GM04503 (cell line): ENCODE measurements around the gene TSPAN4.

Experiments
- DNase-seq: peaks from one replicate; pipeline ENCODE4 v3.0.0-alpha.2; 2012; ENCODE audit warnings: low read depth

Gene TSPAN4

GRCh38 chr11:889257-889656 is 46.6 kb downstream of the TSPAN4 start:
- DNase-seq = no peak

DNA sequence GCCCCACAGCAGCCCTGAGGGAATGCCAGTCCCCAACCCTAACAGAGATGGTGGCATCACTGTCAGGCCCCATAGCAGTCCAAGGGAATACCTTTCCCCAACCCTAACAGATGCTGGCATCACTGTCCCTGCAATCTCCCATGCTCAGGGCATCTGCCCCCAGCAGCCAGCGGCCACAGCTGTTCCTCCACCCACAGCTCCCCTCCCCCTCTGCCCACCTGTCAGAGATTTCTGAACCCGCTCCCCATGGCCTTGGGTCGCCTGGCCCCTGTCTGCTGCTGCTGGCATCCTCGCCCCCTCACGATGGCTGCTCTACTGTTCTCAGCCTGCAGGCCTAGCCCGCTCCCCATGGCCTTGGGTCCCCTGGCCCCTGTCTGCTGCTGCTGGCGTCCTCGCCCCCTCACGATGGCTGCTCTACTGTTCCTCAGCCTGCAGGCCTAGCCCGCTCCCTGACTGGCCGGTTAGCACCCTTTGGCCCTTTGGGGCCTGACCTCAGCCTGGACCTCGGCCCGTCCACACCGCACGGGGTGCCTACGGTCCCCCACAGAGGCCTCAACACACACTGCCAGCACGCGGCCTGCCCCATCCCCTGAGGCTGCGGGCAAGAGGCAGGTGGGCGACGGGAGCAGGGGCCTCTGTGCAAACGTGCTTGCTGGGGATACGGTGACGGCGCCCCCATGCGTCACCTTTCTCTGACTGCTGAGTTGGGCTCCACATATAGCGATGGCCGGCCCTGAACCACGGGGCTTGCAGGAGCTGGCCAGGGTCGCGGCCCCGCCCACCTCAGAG is 47.2 kb downstream of the TSPAN4 start:
- no peak for DNase-seq

DNA sequence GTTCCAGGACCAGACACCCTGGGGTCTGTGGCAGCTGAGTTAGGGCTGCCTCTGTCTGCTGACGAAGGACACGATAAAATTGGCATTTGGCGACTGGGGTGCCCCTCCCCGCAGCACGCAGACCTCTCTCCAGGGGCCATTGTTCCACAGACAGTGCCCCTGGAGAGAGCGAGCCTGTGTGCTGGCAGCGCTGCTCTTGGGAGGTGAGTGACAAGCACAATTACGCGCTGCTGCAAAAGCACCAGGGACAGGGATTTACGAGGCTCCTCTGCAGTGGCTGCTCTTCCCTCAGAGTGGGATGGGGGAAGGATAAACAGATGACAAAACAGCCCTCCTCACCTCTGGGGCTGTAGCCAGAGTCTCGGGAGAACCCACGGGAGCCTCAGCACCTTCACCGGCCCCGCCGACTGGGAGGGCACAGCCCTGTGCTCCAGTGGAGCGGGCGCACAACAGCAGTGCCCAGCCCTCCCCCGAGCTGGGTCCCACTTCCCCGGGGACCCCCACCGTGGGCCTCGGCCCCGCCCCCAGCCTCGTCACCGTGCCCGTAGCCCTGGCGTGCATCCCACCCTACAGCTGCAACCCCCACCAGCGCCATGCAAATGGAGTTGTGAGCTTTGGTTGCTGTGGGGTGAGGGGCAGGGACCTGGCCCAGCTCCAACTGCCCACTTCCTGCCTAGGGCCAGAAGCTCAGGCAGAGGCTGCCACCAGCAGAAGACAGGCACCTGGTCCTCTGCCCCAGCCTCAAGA is 48.3 kb downstream of the TSPAN4 start:
- DNase-seq = no peak

DNA sequence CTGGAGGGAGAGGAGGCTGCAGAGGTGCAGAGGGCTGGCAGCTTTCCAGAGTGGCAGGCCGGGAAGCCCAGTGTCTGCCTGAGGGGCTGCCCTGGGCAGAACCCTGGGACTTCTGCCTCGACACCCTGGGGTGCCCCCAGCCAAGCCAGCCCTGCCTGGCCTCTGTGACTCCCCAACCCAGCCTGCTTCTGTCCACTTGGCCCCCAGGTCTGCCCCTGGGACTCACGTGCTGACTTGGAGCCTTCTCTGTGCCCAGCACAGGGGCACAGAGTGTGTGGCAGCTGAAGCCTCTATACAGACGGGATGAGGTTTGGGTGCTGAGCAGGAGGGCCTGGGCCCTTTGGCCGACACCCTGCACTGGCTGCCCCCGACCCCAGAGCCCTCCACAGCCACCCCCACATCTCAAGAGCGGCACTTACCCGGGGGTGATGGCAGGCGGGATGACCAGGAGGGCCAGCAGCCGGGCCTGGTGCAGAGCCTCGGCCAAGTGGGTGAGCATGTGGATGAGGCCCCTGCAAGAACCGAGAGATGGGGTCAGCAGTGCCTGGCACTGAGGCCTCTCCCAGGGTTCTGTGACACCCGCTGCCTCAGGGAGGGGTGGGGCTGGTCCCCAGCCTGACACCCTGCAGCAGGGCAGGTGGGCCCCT is 50.5 kb downstream of the TSPAN4 start:
- no peak for DNase-seq

- DNase-seq = no peak
Observed at GRCh38 chr11:894575-895201, 52.0 kb downstream of the TSPAN4 start.

- DNase-seq = no peak
Observed at GRCh38 chr11:895331-896110, 52.9 kb downstream of the TSPAN4 start.

DNA sequence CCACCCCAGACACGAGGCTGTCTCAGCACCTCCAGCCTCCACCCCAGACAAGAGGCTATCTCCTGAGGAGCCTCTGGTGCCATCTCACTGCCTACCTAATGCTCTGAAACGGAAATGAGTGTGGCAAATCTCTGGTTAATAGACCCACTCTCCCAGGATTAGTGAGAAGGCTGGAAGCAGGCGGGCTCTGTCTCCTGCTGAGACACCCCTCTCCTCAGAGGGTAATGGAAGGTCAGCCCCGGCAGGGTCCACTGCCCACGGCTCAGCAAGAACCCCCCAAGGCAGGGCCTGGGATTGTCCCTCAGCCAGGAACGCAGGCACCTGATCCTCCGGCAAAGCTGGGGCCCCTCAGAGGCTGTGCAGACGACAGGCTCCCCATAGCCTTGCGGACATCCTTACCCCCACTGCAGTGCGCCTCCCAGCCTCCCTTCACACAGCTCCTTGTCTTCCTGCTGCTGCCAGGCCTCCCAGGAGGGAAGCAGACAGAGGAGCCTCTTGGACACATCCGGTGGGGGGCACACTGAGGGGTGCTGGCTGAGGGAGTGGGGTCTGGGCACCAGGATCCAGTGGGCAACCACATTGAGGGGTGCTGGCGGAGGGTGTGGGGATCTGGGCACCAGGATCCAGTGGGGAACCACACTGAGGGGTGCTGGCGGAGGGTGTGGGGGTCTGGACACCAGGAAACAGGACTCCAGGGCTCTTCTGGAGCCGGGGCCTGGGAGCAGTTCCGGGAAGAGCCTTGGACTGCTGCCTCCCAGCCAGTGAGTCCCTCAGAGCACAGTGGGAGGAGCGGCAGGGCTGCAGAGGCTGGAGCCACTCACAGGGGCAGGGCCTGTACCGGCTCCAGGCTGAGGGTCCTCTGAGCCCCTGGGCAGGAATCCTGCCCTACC is 54.8 kb downstream of the TSPAN4 start:
- DNase-seq = no peak

GRCh38 chr11:898143-898511 is 55.5 kb downstream of the TSPAN4 start:
- DNase-seq = no peak

DNA sequence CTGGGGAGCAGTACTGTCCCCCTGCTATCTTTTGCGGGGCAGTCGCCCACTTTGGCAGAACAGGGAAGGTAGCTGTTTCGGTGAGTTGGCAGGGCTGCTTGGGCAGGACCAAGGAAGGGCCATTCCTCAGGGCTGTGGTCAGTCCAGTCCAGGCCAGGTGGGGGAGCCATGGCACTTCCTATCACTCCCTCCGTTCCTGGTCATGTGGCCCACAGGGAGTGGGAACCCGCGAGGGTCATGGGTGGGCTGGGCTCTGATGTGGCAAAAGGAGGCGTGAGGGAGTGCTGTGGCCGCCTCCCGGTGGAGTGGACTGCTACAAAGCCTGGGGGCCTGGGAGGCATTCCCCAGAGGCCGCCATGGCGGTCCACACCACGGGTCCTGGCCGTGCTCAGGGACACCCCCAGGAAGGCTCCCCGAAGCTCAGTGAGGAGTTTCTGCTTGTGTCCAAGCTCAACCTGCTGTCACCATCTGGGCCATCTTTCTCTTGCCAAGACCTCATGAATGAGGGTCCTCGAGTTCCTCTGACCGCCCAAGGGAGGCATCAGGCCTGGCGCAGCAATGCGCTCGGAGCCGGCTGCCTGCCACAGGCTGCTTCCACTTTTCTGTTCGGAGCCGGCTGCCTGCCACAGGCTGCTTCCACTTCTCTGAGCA is 56.0 kb downstream of the TSPAN4 start:
- no peak for DNase-seq

DNA sequence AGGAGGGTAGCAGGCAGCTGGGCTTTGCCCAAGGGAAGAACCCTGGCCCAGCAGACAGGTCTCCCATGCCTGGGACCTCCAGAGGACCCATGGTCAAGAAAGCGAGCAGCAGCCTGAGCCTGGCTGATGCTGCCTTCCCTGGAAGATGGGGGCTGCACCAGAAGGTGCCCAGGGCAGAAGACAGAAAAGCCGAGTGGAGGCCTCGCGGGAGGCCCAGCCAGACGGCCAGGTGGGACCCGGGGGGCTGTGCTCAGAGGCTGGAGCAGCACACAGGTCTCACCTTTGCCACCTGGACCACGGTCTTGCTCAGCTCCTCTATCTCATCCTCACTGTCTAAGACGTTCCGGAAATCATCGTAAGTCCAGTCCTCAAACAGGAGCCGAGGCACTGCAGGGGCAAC is 57.1 kb downstream of the TSPAN4 start:
- no peak for DNase-seq

DNA sequence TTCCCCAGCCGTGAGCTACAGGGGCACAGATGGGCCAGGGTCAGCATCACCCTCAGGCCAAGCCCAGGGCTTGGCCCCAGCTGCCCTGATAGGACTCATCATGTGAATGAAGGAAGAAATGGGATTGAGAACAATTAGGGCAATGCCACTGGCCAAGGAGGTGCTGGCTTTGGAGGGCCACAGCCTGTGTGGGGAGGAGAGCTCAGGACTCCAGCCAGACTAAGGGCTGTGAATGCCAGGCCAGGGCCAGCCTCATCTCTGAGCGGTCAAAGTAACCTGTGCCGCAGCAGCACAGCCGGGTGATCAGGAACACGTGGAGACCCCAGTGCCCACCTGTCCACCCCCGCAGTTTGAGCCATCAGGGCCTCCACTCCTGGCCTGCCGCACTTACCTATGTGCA is 57.9 kb downstream of the TSPAN4 start:
- DNase-seq = no peak

DNA sequence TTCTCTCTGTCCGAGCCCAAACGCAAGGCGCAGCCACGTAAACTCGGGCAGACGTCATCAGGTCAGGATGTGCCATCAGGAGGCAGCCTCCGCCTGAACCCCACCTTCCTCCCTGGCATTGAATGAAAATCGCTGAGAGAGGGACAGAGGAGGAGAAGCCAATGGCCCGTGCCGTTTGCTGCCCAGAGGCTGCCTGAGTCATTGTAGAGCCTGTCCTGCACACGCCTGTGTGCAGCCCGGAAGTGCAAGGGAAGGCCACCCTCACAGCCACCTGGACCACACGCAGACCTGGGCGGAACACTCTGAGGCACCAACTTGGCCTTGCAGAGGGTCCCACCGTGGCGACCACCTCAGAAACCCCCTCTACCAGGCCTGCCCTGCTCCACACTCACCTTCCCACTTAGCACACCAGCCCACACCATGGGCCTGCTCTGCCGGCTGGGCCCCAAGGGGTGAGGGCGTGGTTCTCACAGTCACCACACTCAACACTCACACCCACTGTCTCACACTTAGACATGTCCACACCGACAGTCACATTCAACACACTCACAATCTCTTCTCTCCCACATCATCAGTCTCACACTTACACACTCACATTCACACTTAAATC is 58.9 kb downstream of the TSPAN4 start:
- DNase-seq = no peak

- DNase-seq = no peak
Observed at GRCh38 chr11:904380-904779, 61.7 kb downstream of the TSPAN4 start.

- DNase-seq = no peak
Observed at GRCh38 chr11:905952-906351, 63.3 kb downstream of the TSPAN4 start.

DNA sequence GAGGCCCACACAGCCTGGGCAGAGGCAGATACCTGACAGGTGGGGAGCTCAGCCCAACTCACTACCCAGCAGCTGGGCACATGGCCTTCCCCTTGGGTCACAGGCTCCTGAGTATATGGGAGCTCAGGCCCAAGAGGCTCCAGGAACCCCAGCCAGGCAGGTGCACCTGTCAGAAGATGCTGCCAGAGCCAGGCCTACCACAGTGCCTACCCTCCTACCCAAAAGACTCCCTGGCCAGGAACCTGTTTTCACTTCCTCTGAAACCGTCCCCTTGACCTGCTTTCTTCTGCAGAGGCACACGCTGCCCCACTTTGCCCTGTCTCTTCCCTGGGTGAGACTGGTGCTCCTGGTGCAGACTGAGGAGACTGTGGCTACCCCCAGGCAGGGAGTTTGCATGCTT is 65.0 kb downstream of the TSPAN4 start:
- no peak for DNase-seq

GRCh38 chr11:908273-908672 is 65.6 kb downstream of the TSPAN4 start:
- DNase-seq = no peak

- no peak for DNase-seq
Observed at GRCh38 chr11:909406-909805, 66.8 kb downstream of the TSPAN4 start.

DNA sequence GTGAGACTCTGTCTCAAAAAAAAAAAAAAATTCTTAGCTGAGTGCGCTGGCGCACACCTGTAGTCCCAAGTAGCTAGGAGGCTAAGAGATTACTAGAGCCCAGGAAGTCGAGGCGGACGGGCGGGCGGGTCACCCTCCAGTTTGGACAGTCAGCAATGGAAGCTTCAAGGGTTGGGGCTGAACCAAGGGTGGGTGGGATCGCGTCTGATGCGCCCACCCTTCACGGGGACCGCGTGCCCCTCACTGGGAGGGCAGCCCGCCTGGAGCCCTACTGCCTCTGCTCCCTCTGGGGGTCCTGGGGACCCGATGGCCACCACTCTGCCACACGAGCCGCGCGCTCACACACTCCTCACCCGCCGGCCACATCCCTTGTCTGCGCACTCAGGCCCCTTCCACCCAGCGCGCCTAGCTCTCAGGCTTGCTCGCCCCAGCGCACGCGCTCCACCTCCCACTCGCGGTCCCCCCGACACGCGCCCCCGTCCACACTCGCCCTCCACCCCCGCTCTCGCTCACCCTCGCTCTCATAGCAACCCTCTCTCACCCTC is 67.5 kb downstream of the TSPAN4 start:
- no peak for DNase-seq

DNA sequence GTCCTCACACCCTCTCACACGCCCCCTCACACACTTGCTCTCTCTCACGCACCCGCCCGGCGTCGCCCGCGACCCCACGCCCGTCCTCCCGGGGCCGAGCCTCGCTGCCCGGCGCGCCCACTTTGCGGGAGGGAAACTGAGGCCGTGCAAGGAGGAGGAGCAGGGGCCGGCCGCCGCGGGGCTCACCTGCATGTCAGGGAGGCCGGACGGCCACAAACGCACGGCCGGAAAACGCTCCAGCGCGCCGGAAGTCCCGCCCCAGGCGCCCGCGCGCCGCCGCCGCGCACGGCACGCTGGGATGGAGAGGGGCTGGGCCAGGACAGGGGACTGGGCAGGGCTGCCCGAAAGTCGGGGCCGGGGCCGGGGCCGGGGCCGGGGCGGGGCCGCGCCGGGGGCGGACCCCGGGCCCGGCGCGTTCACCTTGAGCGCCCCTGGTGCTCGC is 68.0 kb downstream of the TSPAN4 start, which contains the start of gene CHID1:
CHID1 (minus strand) TSS at position 222 of the 442 bp plus-strand sequence. CDS start 5,994 bp downstream, outside the sequence.
- no peak for DNase-seq
